RWPE2 (cell line): ENCODE results near the gene NUP58.
A peak's percentile ranks its signal among the peaks of the same experiment; 100 is the strongest.

ENCODE experiments used
- ATAC-seq: fragments of 200-7000 bp; cut with Tn5 transposase; 3 replicates; pipeline ENCODE4 v1.9.1; 2021; ENCODE audit warnings: low read depth
- DNase-seq: peaks from one replicate; pipeline ENCODE4 v3.0.0-alpha.2; 2020; ENCODE audit warnings: low spot score
- H3K27ac ChIP-seq: fragments of 450-650 bp; 2 replicates; pipeline ENCODE4 v1.5.1; 2017; ENCODE audit warnings: mild to moderate bottlenecking; ENCODE audit not compliant: poor library complexity, severe bottlenecking
- H3K27me3 ChIP-seq: fragments of 250-450 bp; sonication (Bioruptor Pico); 2 replicates; pipeline ENCODE4 v1.5.1; 2021; ENCODE audit warnings: mild to moderate bottlenecking, moderate library complexity; ENCODE audit not compliant: insufficient read depth, poor library complexity, severe bottlenecking
- H3K36me3 ChIP-seq: fragments of 250-450 bp; sonication (Bioruptor Pico); 2 replicates; pipeline ENCODE4 v1.5.1; 2020; ENCODE audit warnings: low read depth, mild to moderate bottlenecking, moderate library complexity
- H3K4me1 ChIP-seq: fragments of 250-450 bp; sonication (Bioruptor Pico); 2 replicates; pipeline ENCODE4 v1.5.1; 2021; ENCODE audit warnings: mild to moderate bottlenecking, moderate library complexity; ENCODE audit not compliant: insufficient read depth, poor library complexity, severe bottlenecking
- H3K4me3 ChIP-seq: fragments of 250-450 bp; sonication (Bioruptor Pico); 2 replicates; pipeline ENCODE4 v1.5.1; 2021; ENCODE audit warnings: mild to moderate bottlenecking, moderate library complexity; ENCODE audit not compliant: severe bottlenecking
- H3K9me3 ChIP-seq: fragments of 250-450 bp; sonication (Bioruptor Pico); 2 replicates; pipeline ENCODE4 v1.5.1; 2021; ENCODE audit warnings: mild to moderate bottlenecking, moderate library complexity; ENCODE audit not compliant: severe bottlenecking
- CTCF ChIP-seq: fragments of 450-650 bp; IDR thresholded peaks from one replicate; pipeline ENCODE4 v1.5.1; 2017; ENCODE audit warnings: mild to moderate bottlenecking, moderate library complexity; ENCODE audit not compliant: poor library complexity, severe bottlenecking

NUP58 gene

DNA sequence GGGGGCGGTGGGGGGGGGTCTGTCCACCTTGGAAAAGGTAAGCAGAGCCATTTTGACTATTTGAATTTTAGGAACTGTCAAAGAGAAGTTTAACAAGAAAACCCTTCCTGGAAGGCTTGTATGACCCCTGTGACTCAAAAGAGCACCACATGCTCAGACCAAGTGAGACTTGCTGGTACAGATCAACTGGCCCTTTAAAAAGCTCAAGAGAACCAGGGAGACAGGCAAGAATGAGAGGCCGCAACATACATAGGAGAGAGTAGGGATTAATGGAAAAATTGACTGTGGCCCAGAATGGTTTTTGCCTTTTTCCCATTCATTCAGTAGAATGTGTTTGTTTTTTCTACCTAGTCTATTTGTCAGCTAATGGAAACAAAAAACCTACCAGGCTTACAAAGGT is 44.2 kb downstream of the NUP58 start:
- Histone ChIP-seq H3K4me1 (no peaks in the 10 kb centered on the region), H3K4me3 (no peak overlapping the region), H3K27me3 (no peaks in the 10 kb centered on the region), H3K36me3 (peaks cover 6% of the 10 kb centered on the region), H3K27ac (no peak overlapping the region), H3K9me3 (no peaks in the 10 kb centered on the region)
- TF ChIP-seq CTCF: no peak
- ATAC-seq: 0 out of 3 replicates have a peak, but pooled peaks have one; percentile 36
- no peak for DNase-seq

GRCh38 chr13:25347151-25347550 is 45.7 kb downstream of the NUP58 start:
- Histone ChIP-seq H3K27me3 (no peaks in the 10 kb centered on the region), H3K9me3 (no peaks in the 10 kb centered on the region), H3K36me3 (no peaks in the 10 kb centered on the region), H3K4me3 (no peak overlapping the region), H3K27ac (no peak overlapping the region), H3K4me1 (no peaks in the 10 kb centered on the region)
- DNase-seq (no peak), ATAC-seq (peak; percentile 61; the same call in 2 of the 3 replicates)
- TF ChIP-seq CTCF: no peak

DNA sequence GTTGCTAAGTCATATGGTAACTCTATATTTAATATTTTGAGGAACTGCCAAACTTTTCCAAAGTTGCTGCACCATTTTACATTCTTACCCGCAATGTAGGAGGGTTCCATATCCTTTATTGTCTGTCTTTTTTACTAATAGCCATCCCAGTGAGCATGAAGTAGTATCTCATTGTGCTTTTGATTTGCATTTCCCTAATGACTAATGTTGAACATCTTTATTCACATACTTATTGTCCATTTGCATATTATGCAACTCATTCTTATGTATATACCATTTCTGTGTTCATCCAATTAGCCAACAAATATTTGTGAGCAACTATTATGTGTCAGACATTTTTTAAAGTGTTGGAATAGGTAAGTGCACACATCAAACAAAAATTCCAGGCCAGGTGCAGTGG is 50.0 kb downstream of the NUP58 start:
- Histone ChIP-seq H3K36me3 (no peaks in the 10 kb centered on the region), H3K4me3 (no peak overlapping the region), H3K27ac (no peak overlapping the region), H3K9me3 (no peaks in the 10 kb centered on the region), H3K27me3 (no peaks in the 10 kb centered on the region), H3K4me1 (no peaks in the 10 kb centered on the region)
- ATAC-seq (no peak), DNase-seq (no peak)
- no peak for TF ChIP-seq CTCF

DNA sequence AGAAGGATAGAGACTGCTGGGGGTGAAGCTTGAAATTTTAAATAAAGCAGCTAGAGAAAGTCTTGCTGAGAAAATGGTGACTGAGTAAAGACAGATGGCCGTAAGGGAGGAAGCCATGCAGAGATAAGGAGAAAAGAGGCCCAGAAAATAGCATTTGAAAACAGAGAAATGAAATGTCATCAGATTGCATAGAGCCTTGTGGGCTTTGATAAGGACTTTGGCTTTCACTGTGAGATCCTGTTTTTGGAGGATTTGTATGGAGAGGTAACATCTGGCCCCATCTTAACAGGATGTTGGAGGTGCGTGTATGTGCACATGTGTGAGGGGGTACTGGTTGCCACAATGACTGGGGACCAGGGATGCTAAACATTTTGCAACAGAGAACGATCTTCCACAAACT is 50.8 kb downstream of the NUP58 start:
- no peaks in the 10 kb centered on the region for H3K4me1 ChIP-seq
- H3K4me3 ChIP-seq: no peak overlapping the region
- H3K36me3 ChIP-seq: no peaks in the 10 kb centered on the region
- H3K9me3 ChIP-seq: no peaks in the 10 kb centered on the region
- no peak for DNase-seq
- no peaks in the 10 kb centered on the region for H3K27me3 ChIP-seq
- no peak for TF ChIP-seq CTCF
- ATAC-seq: no peak
- H3K27ac ChIP-seq: no peak overlapping the region

DNA sequence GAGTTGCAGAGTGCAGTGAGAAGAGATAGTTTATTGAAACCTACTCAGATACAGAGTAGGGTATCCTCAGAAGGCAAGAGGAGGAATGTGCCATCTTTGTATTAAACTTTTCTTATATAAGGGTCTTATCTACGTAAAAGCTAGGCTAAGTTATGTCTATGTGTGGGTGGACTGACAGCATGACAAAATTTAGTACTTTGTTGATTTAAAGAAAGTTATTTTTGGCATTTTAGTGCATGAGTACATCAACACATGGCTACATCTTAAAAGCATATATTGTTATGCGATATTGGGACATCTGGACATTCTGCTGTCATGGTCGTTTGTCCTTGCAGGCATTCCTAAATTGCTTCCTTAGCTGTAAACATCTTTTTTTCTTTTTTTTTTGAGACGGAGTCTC is 51.4 kb downstream of the NUP58 start:
- DNase-seq: no peak
- Histone ChIP-seq H3K4me3 (no peak overlapping the region), H3K36me3 (no peaks in the 10 kb centered on the region), H3K9me3 (no peaks in the 10 kb centered on the region), H3K27me3 (no peaks in the 10 kb centered on the region), H3K4me1 (no peaks in the 10 kb centered on the region), H3K27ac (no peak overlapping the region)
- no peak for ATAC-seq
- TF ChIP-seq CTCF: no peak
